ENCODE measurements around the gene BRINP3. TPM values are rescaled to one million over a fixed set of nuclear protein-coding genes. Genes with fewer than 3 reads are reported as not detected.

Gene BRINP3
- total and polyA plus RNA-seq, 2 experiments from 2014 or later: not detected

DNA sequence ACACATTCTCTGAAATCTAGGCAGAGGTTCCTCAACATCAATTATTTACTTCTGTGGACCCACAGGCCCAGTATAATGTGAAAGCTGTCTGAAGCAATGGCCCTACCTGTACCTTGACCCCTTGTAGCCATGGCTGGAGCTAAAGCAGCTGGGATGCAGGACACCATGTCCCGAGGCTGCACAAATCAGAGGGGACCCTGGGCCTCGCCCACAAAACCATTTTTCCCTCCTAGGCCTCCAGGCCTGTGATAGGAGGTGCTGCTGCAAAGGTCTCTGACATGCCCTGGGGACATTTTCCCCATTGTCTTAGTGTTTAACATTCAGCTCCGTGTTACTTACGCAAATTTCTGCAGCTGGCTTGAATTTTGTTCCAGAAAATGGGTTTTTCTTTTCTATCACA lies 110.5 kb downstream of the BRINP3 start (continued):
- TF ChIP-seq, protein P1, sequence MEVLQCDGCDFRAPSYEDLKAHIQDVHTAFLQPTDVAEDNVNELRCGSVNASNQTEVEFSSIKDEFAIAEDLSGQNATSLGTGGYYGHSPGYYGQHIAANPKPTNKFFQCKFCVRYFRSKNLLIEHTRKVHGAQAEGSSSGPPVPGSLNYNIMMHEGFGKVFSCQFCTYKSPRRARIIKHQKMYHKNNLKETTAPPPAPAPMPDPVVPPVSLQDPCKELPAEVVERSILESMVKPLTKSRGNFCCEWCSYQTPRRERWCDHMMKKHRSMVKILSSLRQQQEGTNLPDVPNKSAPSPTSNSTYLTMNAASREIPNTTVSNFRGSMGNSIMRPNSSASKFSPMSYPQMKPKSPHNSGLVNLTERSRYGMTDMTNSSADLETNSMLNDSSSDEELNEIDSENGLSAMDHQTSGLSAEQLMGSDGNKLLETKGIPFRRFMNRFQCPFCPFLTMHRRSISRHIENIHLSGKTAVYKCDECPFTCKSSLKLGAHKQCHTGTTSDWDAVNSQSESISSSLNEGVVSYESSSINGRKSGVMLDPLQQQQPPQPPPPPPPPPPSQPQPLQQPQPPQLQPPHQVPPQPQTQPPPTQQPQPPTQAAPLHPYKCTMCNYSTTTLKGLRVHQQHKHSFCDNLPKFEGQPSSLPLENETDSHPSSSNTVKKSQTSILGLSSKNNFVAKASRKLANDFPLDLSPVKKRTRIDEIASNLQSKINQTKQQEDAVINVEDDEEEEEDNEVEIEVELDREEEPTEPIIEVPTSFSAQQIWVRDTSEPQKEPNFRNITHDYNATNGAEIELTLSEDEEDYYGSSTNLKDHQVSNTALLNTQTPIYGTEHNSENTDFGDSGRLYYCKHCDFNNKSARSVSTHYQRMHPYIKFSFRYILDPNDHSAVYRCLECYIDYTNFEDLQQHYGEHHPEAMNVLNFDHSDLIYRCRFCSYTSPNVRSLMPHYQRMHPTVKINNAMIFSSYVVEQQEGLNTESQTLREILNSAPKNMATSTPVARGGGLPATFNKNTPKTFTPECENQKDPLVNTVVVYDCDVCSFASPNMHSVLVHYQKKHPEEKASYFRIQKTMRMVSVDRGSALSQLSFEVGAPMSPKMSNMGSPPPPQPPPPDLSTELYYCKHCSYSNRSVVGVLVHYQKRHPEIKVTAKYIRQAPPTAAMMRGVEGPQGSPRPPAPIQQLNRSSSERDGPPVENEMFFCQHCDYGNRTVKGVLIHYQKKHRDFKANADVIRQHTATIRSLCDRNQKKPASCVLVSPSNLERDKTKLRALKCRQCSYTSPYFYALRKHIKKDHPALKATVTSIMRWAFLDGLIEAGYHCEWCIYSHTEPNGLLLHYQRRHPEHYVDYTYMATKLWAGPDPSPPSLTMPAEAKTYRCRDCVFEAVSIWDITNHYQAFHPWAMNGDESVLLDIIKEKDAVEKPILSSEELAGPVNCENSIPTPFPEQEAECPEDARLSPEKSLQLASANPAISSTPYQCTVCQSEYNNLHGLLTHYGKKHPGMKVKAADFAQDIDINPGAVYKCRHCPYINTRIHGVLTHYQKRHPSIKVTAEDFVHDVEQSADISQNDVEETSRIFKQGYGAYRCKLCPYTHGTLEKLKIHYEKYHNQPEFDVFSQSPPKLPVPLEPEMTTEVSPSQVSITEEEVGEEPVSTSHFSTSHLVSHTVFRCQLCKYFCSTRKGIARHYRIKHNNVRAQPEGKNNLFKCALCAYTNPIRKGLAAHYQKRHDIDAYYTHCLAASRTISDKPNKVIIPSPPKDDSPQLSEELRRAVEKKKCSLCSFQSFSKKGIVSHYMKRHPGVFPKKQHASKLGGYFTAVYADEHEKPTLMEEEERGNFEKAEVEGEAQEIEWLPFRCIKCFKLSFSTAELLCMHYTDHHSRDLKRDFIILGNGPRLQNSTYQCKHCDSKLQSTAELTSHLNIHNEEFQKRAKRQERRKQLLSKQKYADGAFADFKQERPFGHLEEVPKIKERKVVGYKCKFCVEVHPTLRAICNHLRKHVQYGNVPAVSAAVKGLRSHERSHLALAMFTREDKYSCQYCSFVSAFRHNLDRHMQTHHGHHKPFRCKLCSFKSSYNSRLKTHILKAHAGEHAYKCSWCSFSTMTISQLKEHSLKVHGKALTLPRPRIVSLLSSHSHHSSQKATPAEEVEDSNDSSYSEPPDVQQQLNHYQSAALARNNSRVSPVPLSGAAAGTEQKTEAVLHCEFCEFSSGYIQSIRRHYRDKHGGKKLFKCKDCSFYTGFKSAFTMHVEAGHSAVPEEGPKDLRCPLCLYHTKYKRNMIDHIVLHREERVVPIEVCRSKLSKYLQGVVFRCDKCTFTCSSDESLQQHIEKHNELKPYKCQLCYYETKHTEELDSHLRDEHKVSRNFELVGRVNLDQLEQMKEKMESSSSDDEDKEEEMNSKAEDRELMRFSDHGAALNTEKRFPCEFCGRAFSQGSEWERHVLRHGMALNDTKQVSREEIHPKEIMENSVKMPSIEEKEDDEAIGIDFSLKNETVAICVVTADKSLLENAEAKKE (CRISPR knock-in tag; IDR thresholded peaks at IDR 0.05): no peak
- TF ChIP-seq NANOG (IDR thresholded peaks at IDR 0.05; ENCODE audit: borderline replicate concordance): no peak
- no peak for TF ChIP-seq EZH2 (IDR thresholded peaks at IDR 0.05; ENCODE audit: low read depth, unreplicated experiment)

DNA sequence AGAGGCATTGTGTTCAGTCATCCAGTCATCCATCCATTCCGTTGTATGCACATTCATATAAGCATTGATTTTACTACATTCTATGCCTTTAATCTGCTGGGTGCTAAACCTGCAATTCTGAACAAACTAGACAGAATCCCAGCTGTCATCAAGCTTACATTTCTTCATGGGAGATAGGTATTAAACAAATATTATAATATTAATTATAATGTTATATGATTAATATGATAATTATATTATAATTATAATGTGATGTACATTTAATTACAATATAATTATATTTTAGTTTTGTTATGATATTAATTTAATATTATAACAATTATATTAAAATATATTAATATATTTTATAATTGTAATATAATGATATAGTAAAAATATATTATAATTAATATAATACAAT lies 112.4 kb downstream of the BRINP3 start:
- Histone ChIP-seq H4K20me1 (replicated peaks; ENCODE audit: insufficient read depth) (no peaks in the 10 kb centered on the region), H2AFZ (no peak overlapping the region), H3K27ac (ENCODE audit: low read depth) (no peak overlapping the region), H3K4me2 (no peak overlapping the region), H3K79me2 (replicated peaks; ENCODE audit: insufficient read depth) (no peaks in the 10 kb centered on the region), H3K36me3 (ENCODE audit: insufficient read depth) (no peaks in the 10 kb centered on the region), H3K27me3 (ENCODE audit: insufficient read depth) (no peaks in the 10 kb centered on the region), H3K4me1 (ENCODE audit: insufficient read depth) (no peaks in the 10 kb centered on the region), H3F3A (replicated peaks; ENCODE audit: low read depth) (no peaks in the 10 kb centered on the region), H3K9me2 (ENCODE audit: insufficient read depth) (no peaks in the 10 kb centered on the region), H3K4me3 (no peak overlapping the region)
- DNase-seq (ENCODE audit: low spot score) (no peak), ATAC-seq (no peak)
- H3K27ac Mint-ChIP-seq: no peak overlapping the region
- H3K4me3 Mint-ChIP-seq: no peak overlapping the region
- TF ChIP-seq, protein P1 (CRISPR knock-in tag; IDR thresholded peaks at IDR 0.05): no peak
- TF ChIP-seq EZH2 (IDR thresholded peaks at IDR 0.05; ENCODE audit: low read depth, unreplicated experiment): no peak
- TF ChIP-seq ZNF114 (CRISPR knock-in tag; IDR thresholded peaks at IDR 0.05): no peak
- TF ChIP-seq ZNF331 (CRISPR knock-in tag; IDR thresholded peaks at IDR 0.05; ENCODE audit: low read depth): no peak
- TF ChIP-seq, protein P2, sequence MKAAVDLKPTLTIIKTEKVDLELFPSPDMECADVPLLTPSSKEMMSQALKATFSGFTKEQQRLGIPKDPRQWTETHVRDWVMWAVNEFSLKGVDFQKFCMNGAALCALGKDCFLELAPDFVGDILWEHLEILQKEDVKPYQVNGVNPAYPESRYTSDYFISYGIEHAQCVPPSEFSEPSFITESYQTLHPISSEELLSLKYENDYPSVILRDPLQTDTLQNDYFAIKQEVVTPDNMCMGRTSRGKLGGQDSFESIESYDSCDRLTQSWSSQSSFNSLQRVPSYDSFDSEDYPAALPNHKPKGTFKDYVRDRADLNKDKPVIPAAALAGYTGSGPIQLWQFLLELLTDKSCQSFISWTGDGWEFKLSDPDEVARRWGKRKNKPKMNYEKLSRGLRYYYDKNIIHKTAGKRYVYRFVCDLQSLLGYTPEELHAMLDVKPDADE (IDR thresholded peaks at IDR 0.05): no peak
- peaks cover 24% of the 10 kb centered on the region for H3K9me3 Mint-ChIP-seq
- no peaks in the 10 kb centered on the region for H3K4me1 Mint-ChIP-seq
- H3K36me3 Mint-ChIP-seq (ENCODE audit: low read depth): peaks cover 7% of the 10 kb centered on the region
- no peaks in the 10 kb centered on the region for H3K27me3 Mint-ChIP-seq (ENCODE audit: insufficient read depth, low read depth, poor library complexity)
